HG03103 (cell line): Measurements from ENCODE around the gene CS.
A peak's percentile ranks its signal among the peaks of the same experiment; 100 is the strongest.

Source experiments
- ATAC-seq: cut with Tn5 transposase; IDR thresholded peaks from one replicate; pipeline ENCODE4 v1.9.1; 2021; ENCODE audit warnings: low read depth; ENCODE audit not compliant: unreplicated experiment

The CS gene

DNA sequence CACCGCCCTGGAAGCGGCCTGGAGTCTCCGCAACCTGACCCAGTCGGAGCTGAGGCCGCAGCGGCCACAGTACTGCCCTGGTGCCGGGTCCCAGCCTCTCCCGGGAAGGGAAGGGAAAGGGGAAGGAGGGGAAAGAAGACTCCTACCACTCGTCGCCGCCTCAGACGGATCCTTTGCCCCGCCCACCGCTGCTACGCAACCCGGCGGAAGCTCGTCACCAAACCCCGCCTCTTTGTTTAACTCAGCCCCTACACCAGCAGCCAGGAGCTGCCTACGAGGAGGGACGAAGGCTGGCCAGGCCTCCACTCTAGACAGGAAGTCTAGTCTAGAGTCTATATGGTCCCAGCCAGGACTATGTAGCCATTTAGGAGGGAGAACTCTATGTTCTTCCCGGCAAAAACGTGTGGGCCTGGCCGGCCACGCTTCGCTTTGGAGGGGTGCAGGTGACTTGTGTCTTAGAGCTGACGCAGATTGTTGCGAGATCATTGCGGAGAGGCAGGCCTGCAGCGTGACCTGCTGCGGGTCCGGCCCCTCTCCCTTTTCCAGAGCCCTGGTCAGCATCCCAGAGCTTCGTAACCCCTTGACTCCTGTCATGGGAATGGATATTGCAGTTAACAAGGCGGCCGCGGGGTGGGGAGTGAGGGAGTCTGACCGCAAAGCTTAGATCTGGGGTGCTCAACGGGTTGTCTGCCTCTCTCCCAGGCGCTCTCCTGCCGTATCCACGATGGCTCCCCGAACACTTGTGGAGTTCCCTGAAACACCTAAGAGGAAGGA lies 78.2 kb downstream of the CS start, which contains the start of gene RNF41:
Gene RNF41 (minus strand): TSS at position 166 of the 774 bp plus-strand sequence. CDS start 7,875 bp downstream, outside the sequence.
- peak; percentile 67 for ATAC-seq
